Coronary artery (tissue), 2 donors: ENCODE measurements around the gene CDC26.
"Not testable (repeated sequence)": the region's sequence is repeated elsewhere in the genome, so short reads cannot be mapped to it uniquely, and the experiment has no call there.

ENCODE experiments used
- DNase-seq: peaks from one replicate; pipeline ENCODE4 v3.0.0-alpha.2; 2017; ENCODE audit warnings: low spot score
- H3K27ac ChIP-seq, 2 donors: fragments of 200-600 bp; sonication (generic); one replicate each; pipeline ENCODE4 v1.5.1; 2016 to 2019
- H3K4me3 ChIP-seq: fragments of 200-600 bp; sonication (generic); 2 replicates; pipeline ENCODE4 v1.5.1; 2016; ENCODE audit warnings: mild to moderate bottlenecking, moderate library complexity
- TF ChIP-seq, protein P1 (sequence below): fragments of 200-600 bp; sonication (generic); IDR thresholded peaks from one replicate; pipeline ENCODE4 v1.5.1; 2019; ENCODE audit warnings: antibody characterized with exemption

CDC26 gene

DNA sequence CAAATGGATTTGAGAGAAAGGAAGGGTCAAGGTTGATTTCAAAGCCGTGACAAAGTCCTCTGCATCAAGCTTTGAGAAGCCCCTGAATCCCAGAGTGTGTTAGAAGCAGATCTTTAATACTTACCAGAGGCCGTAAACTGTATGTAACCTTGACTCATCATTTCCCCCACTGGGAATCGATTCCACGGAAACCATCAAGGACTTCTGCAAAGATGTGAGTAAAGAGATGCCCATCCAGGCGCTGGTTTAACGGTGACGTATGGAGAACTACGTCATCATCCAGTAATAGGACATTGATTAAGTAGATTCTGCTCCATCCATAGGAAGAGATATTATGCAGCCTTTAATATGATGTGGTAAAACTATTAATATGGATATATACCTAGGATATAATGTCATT lies 26.2 kb upstream of the CDC26 start:
- DNase-seq: no peak
- TF ChIP-seq, protein P1, sequence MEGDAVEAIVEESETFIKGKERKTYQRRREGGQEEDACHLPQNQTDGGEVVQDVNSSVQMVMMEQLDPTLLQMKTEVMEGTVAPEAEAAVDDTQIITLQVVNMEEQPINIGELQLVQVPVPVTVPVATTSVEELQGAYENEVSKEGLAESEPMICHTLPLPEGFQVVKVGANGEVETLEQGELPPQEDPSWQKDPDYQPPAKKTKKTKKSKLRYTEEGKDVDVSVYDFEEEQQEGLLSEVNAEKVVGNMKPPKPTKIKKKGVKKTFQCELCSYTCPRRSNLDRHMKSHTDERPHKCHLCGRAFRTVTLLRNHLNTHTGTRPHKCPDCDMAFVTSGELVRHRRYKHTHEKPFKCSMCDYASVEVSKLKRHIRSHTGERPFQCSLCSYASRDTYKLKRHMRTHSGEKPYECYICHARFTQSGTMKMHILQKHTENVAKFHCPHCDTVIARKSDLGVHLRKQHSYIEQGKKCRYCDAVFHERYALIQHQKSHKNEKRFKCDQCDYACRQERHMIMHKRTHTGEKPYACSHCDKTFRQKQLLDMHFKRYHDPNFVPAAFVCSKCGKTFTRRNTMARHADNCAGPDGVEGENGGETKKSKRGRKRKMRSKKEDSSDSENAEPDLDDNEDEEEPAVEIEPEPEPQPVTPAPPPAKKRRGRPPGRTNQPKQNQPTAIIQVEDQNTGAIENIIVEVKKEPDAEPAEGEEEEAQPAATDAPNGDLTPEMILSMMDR: no peak
- no peak overlapping the region for H3K27ac ChIP-seq
- no peak overlapping the region for H3K4me3 ChIP-seq

DNA sequence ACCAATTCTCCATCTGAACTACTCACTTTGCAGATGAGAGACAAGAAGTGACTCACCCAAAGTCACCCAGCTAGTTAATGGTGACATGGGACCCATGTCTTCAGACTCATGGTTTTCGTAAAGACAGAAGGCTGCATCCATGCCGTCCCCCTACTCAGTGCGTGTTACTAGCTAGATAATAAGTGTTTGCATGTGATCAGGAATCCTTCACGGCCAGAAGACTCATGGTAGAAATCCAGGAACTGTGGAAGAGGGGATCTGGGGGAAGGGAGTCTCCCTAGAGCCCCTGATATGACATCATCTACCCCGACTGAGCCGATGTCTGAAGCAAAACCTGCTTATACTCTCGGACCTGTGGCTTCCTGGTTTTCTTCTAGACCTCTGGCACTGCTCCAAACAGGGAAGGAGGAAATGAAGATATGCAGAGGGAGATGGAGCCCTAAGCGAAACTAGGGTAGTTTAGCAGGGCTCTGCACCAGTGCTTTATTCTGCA lies 24.5 kb upstream of the CDC26 start:
- TF ChIP-seq, protein P1: no peak
- no peak overlapping the region for H3K27ac ChIP-seq
- no peak for DNase-seq
- no peak overlapping the region for H3K4me3 ChIP-seq

DNA sequence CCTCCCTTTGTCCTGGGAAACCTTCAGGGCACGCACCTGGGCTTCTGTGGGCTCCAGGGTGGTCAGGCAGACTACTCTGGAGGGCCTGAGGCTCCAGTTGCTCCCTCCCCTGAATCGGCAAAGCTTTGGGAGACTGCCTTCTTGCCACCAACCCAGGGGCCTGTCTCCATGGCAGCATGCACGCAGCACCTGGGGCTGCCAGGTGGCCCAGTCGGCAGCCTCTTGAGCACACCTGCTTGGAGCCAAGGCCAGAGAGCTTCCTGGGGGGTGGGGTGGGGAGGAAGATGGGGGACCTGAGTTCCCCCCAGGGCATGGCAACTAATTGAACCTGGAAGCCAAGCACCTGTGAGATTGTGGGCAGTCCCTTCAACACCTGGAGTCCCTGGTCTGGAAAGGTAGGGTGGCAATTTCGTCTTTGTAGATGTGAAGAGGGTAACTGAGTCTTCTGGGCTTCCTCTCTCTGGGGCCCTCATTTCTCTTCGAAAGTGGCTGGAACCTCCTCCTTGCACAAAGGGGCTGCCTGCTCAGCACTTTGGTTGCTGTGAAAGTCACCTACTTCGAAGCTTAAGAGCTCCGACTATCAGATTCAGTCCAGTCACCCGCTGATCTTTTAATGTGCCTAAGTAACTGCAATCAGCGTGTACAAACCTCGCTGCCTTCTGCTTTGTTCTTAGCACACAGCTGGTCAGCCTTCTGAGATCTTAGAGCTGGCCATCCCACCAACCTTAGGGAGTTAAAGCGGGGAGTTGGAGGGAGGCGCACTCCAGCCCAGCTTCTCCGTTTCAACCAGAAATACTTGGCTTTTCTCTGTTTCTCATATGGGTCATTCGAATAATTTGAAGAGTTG lies 23.8 kb upstream of the CDC26 start:
- Histone ChIP-seq H3K4me3 (no peak overlapping the region), H3K27ac (no peak overlapping the region)
- TF ChIP-seq, protein P1: no peak
- DNase-seq: no peak

DNA sequence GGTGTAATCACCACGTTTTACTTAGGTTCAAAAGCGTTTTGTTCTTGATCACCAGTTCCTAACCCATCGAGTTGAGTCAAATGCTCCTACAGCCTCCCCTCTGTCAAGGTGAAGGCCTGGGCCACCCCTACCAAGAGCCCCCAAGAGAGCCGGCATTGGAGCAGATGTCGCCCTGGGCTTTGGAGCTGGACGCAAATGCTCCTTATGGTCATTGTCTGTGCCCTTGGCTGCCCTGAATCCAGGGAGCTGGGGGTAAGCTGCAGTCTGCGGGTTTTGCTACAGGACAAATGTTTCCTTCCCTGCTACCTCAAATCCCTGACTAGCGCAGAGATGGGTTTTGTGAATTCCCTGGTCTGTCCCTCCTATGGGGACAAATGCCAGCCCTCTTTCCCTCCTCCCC lies 22.9 kb upstream of the CDC26 start:
- DNase-seq: no peak
- TF ChIP-seq, protein P1: no peak
- H3K27ac ChIP-seq: no peak overlapping the region
- no peak overlapping the region for H3K4me3 ChIP-seq

DNA sequence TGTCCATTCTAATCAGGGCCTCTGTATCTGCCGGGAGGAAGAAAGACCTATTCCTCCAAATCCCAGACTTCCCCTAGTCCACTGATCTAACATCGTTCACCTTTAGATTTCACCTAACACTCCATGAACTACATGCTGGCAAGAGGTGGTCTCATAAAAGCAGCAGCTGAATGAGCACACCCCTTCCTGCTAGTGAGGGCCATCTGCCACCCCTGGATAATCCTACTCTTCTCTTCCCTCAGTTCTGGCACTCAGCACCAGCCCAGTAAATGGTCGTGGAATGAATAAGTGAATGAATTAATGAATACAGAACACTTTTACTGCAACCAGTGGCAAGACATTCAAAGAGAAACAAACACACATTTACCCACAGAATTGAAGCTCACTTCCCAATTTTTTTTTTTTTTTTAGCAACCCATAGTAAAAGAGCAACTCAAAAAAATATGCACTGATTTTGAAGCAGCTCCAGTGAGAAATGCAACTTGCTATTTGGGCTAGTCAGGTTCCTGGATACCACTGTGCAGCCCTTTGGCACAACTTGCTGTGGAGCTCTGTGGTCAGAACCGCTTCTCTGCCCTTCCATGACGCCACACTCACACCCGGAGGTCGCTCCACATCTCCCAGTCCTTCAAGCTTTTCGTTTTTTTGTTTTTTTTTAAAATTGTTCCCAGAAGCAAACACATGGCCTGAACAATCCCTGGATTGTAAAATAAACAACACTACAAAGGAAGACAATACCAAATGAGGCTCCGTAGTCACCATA lies 21.6 kb upstream of the CDC26 start:
- Histone ChIP-seq H3K4me3 (no peak overlapping the region), H3K27ac (no peak overlapping the region)
- TF ChIP-seq, protein P1: no peak
- DNase-seq: no peak

DNA sequence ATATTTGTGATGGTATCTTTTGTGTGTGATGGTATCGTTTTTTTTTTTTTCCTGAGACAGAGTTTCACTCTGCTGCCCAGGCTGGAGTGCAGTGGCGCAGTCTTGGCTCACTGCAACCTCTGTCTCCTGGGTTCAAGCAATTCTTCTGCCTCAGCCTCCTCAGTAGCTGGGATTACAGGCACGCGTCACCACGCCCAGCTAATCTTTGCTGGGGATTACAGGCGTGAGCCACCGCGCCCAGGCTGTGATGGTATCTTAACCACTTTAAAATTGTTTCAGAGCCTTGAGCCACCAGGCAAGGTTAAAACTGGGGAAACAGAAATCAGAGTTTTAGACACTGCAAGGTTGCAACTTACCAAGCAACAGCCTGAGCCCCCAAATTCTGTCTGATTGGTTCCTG lies 20.9 kb upstream of the CDC26 start:
- not testable (repeated sequence) for DNase-seq, H3K4me3 ChIP-seq, H3K27ac ChIP-seq

DNA sequence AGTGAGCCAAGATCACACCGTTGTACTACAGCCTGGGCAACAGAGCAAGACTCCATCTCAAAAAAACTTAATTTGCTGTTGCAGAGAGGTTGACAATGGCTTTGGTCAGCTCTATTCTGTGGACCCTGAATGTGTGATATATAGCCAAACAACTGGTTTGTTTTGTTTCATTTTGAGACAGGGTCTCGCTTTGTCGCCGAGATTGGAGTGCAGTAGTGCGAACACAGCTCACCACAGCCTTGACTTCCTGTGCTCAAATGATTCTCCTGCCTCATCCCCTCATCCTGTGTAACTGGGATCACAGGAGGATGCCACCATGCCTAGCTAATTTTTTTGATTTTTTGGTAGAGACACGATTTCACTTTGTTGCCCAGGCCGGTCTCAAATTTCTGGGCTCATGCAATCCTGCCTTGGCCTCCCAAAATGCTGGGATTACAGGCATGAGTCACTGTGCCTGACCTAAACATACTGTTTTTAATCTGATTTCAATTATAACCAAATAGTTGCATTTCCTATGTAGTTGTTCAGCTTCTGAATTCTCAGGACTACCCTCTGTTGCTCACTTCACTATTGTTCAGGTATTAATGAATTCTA lies 18.0 kb upstream of the CDC26 start:
- TF ChIP-seq, protein P1: no peak
- no peak overlapping the region for H3K4me3 ChIP-seq
- no peak overlapping the region for H3K27ac ChIP-seq
- no peak for DNase-seq
